Gastroesophageal sphincter (tissue), 3 donors: ENCODE data around the gene PTGES.

Experiments used
- EP300 ChIP-seq: sonication (generic); formaldehyde crosslinking; IDR thresholded peaks from one replicate; pipeline ENCODE4 v1.6.1; 2017; ENCODE audit warnings: antibody characterized with exemption, mild to moderate bottlenecking
- POLR2A ChIP-seq, 2 donors: fragments of 450-650 bp; IDR thresholded peaks; one replicate each; pipeline ENCODE4 v1.6.1; 2017; ENCODE audit warnings: antibody characterized with exemption in 2 of 2, mild to moderate bottlenecking in 2 of 2, moderate library complexity in 1 of 2
- POLR2AphosphoS5 ChIP-seq: sonication (generic); formaldehyde crosslinking; IDR thresholded peaks from one replicate; pipeline ENCODE4 v1.6.1; 2017; ENCODE audit warnings: antibody characterized with exemption
- TF ChIP-seq, protein P1 (sequence below), 4 experiments: fragments of 200-600 bp in 2 of 4; fragments of 450-650 bp in 2 of 4; sonication (generic) in 1 of 4; IDR thresholded peaks; one replicate each; pipeline ENCODE4 v1.5.1; 2017 to 2019; ENCODE audit warnings: antibody characterized with exemption in 4 of 4, mild to moderate bottlenecking in 2 of 4, moderate library complexity in 2 of 4

DNA sequence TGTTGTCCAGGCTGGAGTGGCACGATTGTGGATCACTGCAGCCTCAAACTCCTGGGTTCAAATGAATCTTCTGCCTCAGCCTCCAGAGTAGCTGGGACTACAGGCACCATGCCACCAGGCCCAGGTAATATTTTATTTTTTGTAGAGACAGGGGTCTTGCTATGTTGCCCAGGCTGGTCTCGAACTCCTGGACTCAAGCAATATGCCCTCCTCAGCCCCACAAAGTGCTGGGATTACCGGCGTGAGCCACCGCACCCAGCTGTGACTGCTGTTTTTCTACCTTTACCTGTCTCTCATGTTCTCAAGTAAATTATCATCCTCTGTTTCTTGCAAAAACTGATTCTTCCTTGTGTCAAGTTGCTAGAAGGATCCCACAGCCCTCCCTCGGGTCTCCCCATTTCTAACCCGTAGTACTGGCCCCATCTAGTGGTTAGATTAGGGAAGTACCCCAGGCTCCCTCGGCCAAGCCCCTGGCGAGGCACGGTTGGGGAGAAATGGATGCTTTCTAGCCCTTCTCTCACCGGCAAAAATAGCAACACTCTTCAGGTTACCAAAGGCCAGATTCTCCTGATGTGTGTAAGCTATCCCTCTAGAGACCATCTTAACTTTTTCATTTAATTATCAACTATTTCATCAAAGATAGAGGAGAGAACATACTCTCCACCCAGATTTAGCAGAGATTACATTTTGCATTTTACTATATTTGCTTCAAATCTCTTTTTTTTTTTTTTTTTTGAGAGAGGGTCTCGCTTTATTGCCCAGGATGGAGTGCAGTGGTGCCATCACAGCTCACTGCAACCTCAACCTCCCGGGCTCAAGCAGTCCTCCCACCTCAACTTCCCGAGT, 30.9 kb upstream of the PTGES start:
- TF ChIP-seq, protein P1, sequence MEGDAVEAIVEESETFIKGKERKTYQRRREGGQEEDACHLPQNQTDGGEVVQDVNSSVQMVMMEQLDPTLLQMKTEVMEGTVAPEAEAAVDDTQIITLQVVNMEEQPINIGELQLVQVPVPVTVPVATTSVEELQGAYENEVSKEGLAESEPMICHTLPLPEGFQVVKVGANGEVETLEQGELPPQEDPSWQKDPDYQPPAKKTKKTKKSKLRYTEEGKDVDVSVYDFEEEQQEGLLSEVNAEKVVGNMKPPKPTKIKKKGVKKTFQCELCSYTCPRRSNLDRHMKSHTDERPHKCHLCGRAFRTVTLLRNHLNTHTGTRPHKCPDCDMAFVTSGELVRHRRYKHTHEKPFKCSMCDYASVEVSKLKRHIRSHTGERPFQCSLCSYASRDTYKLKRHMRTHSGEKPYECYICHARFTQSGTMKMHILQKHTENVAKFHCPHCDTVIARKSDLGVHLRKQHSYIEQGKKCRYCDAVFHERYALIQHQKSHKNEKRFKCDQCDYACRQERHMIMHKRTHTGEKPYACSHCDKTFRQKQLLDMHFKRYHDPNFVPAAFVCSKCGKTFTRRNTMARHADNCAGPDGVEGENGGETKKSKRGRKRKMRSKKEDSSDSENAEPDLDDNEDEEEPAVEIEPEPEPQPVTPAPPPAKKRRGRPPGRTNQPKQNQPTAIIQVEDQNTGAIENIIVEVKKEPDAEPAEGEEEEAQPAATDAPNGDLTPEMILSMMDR (IDR thresholded peaks at IDR 0.05) = peak; percentile 90 to 95 (median 91)
- TF ChIP-seq EP300 (no peak), POLR2AphosphoS5 (peak; percentile 19), POLR2A (IDR thresholded peaks at IDR 0.05) (no peak)
